GM12875 (cell line): ENCODE results near the gene BIRC7.

ENCODE experiments used
- H3K4me3 ChIP-seq: one replicate; pipeline ENCODE4 v1.5.1; 2011; ENCODE audit warnings: low read depth, low read length, control low read depth
- CTCF ChIP-seq: IDR thresholded peaks from 2 replicates; pipeline ENCODE4 v1.5.1; 2011; ENCODE audit warnings: low read depth, mild to moderate bottlenecking, control low read depth, inconsistent platforms, low read length, moderate library complexity, borderline replicate concordance; ENCODE audit not compliant: insufficient read depth

Gene BIRC7

DNA sequence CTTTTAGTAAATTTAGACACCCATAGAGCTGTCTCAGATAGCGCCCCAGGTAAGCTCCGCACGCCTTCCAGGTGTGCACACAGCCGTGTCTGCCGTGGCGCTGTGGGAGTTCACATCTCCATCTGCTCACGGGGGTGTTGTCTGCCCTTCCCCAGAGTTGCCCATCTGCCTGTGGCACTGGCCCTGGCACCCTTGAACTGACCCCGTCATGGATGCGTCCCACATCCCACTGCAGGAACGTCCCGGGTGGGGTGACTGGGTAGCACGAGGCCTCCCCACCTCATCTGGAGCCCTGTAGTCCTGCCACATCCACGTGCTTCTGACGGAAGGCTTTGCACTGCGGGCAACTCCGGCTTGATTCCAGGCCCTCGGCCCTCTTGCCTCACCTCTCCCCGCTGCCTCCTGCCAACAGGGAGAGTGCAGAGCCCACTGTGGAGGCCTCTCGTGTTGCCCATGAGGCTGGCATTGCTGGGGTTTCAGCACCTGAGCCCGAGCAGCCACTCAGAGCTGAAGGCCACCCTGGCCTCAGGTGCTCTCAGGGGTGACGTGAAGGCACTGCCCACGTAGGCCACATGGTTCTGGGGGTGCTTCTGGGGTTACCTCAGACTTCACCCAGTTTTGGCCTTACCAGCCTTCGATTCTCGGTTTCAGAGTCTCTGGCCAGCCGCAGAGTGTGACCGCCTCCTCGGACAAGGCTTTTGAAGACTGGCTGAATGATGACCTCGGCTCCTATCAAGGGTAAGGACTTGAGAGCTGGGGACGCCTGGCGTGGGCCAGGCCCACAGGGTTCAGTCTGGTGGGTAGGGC, 42.0 kb downstream of the BIRC7 start:
- TF ChIP-seq CTCF = no peak
- H3K4me3 ChIP-seq = no peak overlapping the region

DNA sequence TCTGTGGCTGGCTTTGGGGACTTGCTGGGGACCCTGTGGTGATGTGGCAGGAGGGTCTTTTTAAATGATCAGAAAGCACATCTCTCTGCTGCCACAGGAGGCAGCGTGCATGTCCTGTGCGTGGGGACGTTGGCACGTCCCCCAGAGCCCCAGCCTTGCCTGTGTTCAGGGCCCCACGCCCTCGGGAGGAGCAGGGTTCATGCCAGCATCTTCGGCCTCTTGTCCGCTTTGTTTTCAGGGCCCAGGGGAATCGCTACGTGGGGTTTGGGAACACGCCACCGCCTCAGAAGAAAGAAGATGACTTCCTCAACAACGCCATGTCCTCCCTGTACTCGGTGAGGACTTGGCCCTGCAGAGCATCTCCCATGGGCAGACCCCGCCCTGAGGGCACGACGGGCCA, 43.0 kb downstream of the BIRC7 start:
- no peak for TF ChIP-seq CTCF
- no peak overlapping the region for H3K4me3 ChIP-seq

DNA sequence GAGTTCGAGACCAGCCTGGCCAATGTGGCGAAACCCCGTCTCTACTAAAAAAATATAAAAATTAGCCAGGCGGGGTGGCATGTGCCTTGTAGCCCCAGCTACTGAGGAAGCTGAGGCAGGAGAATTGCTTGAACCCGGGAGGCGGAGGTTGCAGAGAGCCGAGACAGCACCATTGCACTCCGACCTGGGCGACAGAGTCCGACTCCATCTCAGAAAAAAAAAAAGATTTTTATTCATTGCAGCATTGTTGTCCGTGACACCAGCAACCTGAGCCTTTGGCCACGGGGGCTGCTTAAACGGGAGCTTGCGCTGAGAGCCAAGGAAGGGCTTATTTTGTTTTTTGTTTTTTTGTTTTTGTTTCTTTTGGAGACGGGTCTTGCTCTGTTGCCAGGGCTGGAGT, 44.2 kb downstream of the BIRC7 start:
- TF ChIP-seq CTCF = no peak
- H3K4me3 ChIP-seq = no peak overlapping the region

DNA sequence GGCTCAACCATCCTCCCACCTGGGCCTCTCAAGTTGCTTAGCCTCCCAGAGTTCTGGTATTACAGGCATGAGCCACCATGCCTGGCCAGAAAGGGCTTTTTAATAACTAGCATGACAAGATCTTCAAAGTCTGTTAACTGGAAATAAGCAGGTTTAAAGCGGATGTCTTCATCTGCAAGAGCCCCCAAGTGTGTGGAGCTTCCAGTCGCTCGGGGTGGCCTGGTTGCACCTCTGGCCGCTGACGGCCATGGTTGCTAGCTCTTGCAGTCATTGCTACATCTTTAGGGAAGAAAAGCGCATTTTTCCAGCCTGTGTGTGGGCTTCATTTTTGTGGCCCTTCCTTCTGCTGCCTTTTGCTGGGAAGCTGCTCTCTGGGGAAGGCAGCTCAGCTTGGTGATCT, 44.7 kb downstream of the BIRC7 start:
- no peak overlapping the region for H3K4me3 ChIP-seq

DNA sequence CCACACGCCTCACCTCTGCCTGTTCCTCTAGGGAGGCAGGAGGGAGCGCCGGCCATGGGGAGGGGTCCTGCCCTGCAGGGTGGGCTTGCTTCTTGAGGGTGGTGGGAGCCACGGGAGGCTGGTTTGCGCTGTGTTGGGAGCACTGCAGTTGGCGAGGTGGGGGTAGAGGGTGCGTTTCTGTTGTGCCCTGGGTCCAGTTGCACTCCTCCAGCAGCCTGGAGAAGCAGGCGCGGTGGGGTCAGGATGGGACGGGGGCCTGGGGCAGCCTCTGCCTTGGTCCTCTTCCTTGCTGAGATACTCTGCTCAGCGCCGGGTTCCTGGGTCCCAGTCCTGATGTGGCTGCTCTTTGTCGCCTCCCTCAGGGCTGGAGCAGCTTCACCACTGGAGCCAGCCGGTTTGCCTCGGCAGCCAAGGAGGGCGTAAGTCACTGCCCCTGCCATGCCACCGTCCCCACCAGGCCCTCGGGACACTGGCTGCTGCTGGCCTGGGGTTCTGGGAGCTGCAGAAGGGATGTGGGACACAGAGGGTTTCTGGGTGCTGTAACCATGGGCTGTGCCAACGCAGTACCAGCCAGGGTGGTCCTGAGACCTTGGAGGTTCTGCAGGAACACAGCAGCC, 45.3 kb downstream of the BIRC7 start:
- TF ChIP-seq CTCF = peak; percentile 42; the same call in 1 of the 2 replicates
- no peak overlapping the region for H3K4me3 ChIP-seq

More for the DNA sequence above, 44.7 kb downstream of the BIRC7 start:
- no peak for TF ChIP-seq CTCF

DNA sequence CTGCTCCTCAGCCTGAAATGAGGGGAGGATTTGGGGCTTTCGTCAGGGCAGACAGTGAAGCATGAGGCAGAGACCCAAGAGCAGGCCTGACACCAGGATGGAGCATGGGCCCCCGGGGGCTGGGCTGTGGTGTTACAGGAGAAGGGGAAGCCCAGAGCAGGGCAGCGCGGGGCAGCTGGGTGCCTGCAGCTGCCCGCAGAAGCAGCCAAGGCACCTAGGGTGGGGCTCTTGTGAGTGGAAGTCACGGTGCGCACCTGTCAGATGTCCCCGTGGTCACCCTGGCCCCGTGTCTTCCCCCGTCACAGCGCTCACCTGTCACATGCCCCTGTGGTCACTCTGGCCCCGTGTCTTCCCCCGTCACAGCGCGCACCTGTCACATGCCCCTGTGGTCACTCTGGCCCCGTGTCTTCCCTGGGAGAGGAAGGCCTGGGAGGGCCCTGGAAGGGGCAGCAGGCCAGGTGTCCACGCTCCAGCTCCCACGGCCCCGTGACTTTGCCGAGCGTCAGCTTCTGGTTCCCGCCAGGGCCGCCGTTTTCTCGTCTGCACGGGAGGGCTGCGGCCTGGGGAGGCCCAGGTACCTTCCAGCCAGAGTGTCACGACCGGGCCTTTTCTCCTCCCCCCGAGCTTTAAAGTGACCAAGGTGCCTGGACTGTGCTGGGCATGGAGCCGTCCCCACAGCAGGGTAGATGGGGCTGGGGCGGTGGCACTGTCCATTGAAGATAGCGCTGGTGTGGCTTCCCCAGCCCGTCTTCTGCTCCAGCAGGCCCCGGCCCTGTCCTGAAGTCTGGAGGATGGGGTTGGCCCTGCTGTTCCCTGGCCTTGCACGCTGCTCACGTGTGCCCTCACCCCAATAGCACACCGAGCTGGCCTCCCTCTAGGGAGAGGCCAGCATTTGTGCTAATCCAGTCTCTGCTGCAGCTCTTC, 46.3 kb downstream of the BIRC7 start:
- H3K4me3 ChIP-seq = no peak overlapping the region

More for the DNA sequence above, 46.3 kb downstream of the BIRC7 start:
- no peak for TF ChIP-seq CTCF
